ENCODE results near the gene KIAA1614. TPM values are rescaled to one million over a fixed set of nuclear protein-coding genes. Genes with fewer than 3 reads are reported as not detected.

The KIAA1614 gene
- total and polyA plus RNA-seq, 10 of the 15 experiments (the other 5 are each of a cell fraction or from before 2014, with no cell fraction given) = 0.03 to 1.0 (median 0.26) TPM; not detected in 1

- TF ChIP-seq RELB (IDR thresholded peaks at IDR 0.05; ENCODE audit: low read depth) (peak; percentile 72), SUZ12 (IDR thresholded peaks at IDR 0.05; ENCODE audit: unreplicated experiment) (no peak), FOXM1 (IDR thresholded peaks at IDR 0.05; ENCODE audit: low read depth, low read length) (no peak), SUPT20H (IDR thresholded peaks at IDR 0.05; ENCODE audit: borderline replicate concordance, control insufficient read depth, low read depth, low read length) (no peak), EGR1 (IDR thresholded peaks at IDR 0.05; ENCODE audit: borderline replicate concordance in 1 of 2, low read depth in 2 of 2, low read length in 2 of 2) (no peak), E2F8 (IDR thresholded peaks at IDR 0.05; ENCODE audit: low read depth, partially characterized antibody) (no peak), MYB (IDR thresholded peaks at IDR 0.05; ENCODE audit: borderline replicate concordance, low read depth, low read length) (no peak), SP1 (IDR thresholded peaks at IDR 0.05; ENCODE audit: low read depth, low read length) (no peak), ZBED1 (IDR thresholded peaks at IDR 0.05; ENCODE audit: borderline replicate concordance) (no peak), NRF1 (conservative IDR thresholded peaks at IDR 0.05; ENCODE audit: low read depth, low read length) (no peak), ASH2L (IDR thresholded peaks at IDR 0.05; ENCODE audit: borderline replicate concordance, low read depth) (no peak), RELA (IDR thresholded peaks at IDR 0.05; ENCODE audit: borderline replicate concordance, partially characterized antibody) (no peak), ZNF24 (IDR thresholded peaks at IDR 0.05) (0 out of 2 replicates have a peak, but pooled peaks have one; percentile 25), EZH2 (IDR thresholded peaks at IDR 0.05; ENCODE audit: borderline replicate concordance, control insufficient read depth, low read depth, low read length) (no peak), NR2F1 (conservative IDR thresholded peaks at IDR 0.05) (no peak), KLF5 (IDR thresholded peaks at IDR 0.05; ENCODE audit: partially characterized antibody) (no peak), JUNB (IDR thresholded peaks at IDR 0.05) (no peak), MLLT1 (IDR thresholded peaks at IDR 0.05) (no peak), CHD4 (IDR thresholded peaks at IDR 0.05) (no peak), RBBP5 (conservative IDR thresholded peaks at IDR 0.05) (no peak), ESRRA (IDR thresholded peaks at IDR 0.05; ENCODE audit: low read length) (no peak), CREB1 (IDR thresholded peaks at IDR 0.05; ENCODE audit: low read depth) (no peak), TARDBP (IDR thresholded peaks at IDR 0.05; ENCODE audit: borderline replicate concordance) (no peak), DPF2 (IDR thresholded peaks at IDR 0.05) (peak; percentile 60; the same call in 1 of the 2 replicates), IKZF2 (IDR thresholded peaks at IDR 0.05) (peak; percentile 71 to 78; a peak in 3 of 4 replicates), EP300 (IDR thresholded peaks at IDR 0.05; ENCODE audit: borderline replicate concordance in 1 of 2, control insufficient read depth in 1 of 2, low read depth in 2 of 2, low read length in 2 of 2) (peak in 1 of 2 experiments; percentile 62; a peak in 1 of 4 replicates), USF2 (IDR thresholded peaks at IDR 0.05; ENCODE audit: borderline replicate concordance, low read depth, low read length) (no peak)
These were observed 23.8 kb upstream of the KIAA1614 start (continued) for GRCh38 chr1:180888870-180889269.

Data from GM12878 (cell line).